ENCODE results near the gene KISS1R. TPM values are rescaled to one million over a fixed set of nuclear protein-coding genes. Genes with fewer than 3 reads are reported as not detected.

KISS1R gene
- 1 to 10 TPM in 1 of 2 experiments, under 1 TPM in 1; 0.55 to 1.1 TPM for total RNA-seq

GRCh38 chr19:917323-918151 is at the start of gene KISS1R:
Gene KISS1R, plus strand, starts transcription at chr19:917333. Its CDS starts 170 bp downstream, at chr19:917503.
- H3K4me3 Mint-ChIP-seq: no peak within 1 kb of the TSS
- H3K36me3 Mint-ChIP-seq (ENCODE audit: low read depth): no peaks in the 10 kb centered on the region
- ChIA-PET POLR2A (interaction anchor here (1.0 kb wide), 1 partner anchor 11 kb away, joined by 3 read pairs; no protein-coding TSS in a partner anchor), CTCF (interaction anchor here (3.7 kb wide), 1 partner anchor 54 kb away, joined by 47 read pairs; no protein-coding TSS in a partner anchor)
- H3K4me1 Mint-ChIP-seq (ENCODE audit: low read depth): peaks cover 20% of the 10 kb centered on the region
- no peaks in the 10 kb centered on the region for H3K9me3 Mint-ChIP-seq (ENCODE audit: insufficient read depth)
- DNase-seq (peak; percentile 59), ATAC-seq (peak; percentile 9)
- H3K27ac Mint-ChIP-seq: no peak within 1 kb of the TSS
- H3K27me3 Mint-ChIP-seq (ENCODE audit: low read depth): peaks cover 6% of the 10 kb centered on the region

GRCh38 chr19:867855-868457 is 49.2 kb upstream of the KISS1R start:
- Mint-ChIP-seq H3K9me3 (ENCODE audit: insufficient read depth) (no peaks in the 10 kb centered on the region), H3K27ac (no peak overlapping the region), H3K4me1 (ENCODE audit: low read depth) (peaks cover 23% of the 10 kb centered on the region), H3K36me3 (ENCODE audit: low read depth) (peaks cover 19% of the 10 kb centered on the region), H3K4me3 (no peak overlapping the region), H3K27me3 (ENCODE audit: low read depth) (no peaks in the 10 kb centered on the region)
- ATAC-seq (no peak), DNase-seq (no peak)
- ChIA-PET POLR2A (interaction anchor here (0.6 kb wide), 1 partner anchor 61 kb away, joined by 3 read pairs; no protein-coding TSS in a partner anchor), CTCF (no interaction called here)

- no peaks in the 10 kb centered on the region for H3K9me3 Mint-ChIP-seq (ENCODE audit: insufficient read depth)
- no peaks in the 10 kb centered on the region for H3K27me3 Mint-ChIP-seq (ENCODE audit: low read depth)
- DNase-seq (no peak), ATAC-seq (no peak)
- ChIA-PET CTCF (no interaction called here), POLR2A (no interaction called here)
- H3K4me1 Mint-ChIP-seq (ENCODE audit: low read depth): peaks cover 16% of the 10 kb centered on the region
- peaks cover 19% of the 10 kb centered on the region for H3K36me3 Mint-ChIP-seq (ENCODE audit: low read depth)
- H3K4me3 Mint-ChIP-seq: no peak overlapping the region
- no peak overlapping the region for H3K27ac Mint-ChIP-seq
Observed at GRCh38 chr19:868458-869244, 48.5 kb upstream of the KISS1R start.

- Mint-ChIP-seq H3K9me3 (ENCODE audit: insufficient read depth) (no peaks in the 10 kb centered on the region), H3K4me3 (no peak overlapping the region), H3K27me3 (ENCODE audit: low read depth) (no peaks in the 10 kb centered on the region), H3K36me3 (ENCODE audit: low read depth) (peaks cover 19% of the 10 kb centered on the region), H3K27ac (no peak overlapping the region), H3K4me1 (ENCODE audit: low read depth) (peaks cover 11% of the 10 kb centered on the region)
- CTCF ChIA-PET: no interaction called here
- POLR2A ChIA-PET: no interaction called here
- DNase-seq: no peak
- no peak for ATAC-seq
Observed at GRCh38 chr19:869245-870177, 47.6 kb upstream of the KISS1R start.

GRCh38 chr19:870314-870713 is 46.8 kb upstream of the KISS1R start:
- POLR2A ChIA-PET: no interaction called here
- DNase-seq (no peak), ATAC-seq (no peak)
- CTCF ChIA-PET: no interaction called here
- peaks cover 11% of the 10 kb centered on the region for H3K4me1 Mint-ChIP-seq (ENCODE audit: low read depth)
- no peaks in the 10 kb centered on the region for H3K27me3 Mint-ChIP-seq (ENCODE audit: low read depth)
- H3K4me3 Mint-ChIP-seq: no peak overlapping the region
- peak overlapping the region; percentile 55 for H3K27ac Mint-ChIP-seq
- no peaks in the 10 kb centered on the region for H3K9me3 Mint-ChIP-seq (ENCODE audit: insufficient read depth)
- peaks cover 19% of the 10 kb centered on the region for H3K36me3 Mint-ChIP-seq (ENCODE audit: low read depth)

GRCh38 chr19:870963-871401 is 46.2 kb upstream of the KISS1R start:
- ATAC-seq: no peak
- Mint-ChIP-seq H3K9me3 (ENCODE audit: insufficient read depth) (no peaks in the 10 kb centered on the region), H3K4me1 (ENCODE audit: low read depth) (peaks cover 11% of the 10 kb centered on the region), H3K27me3 (ENCODE audit: low read depth) (no peaks in the 10 kb centered on the region), H3K27ac (no peak overlapping the region), H3K4me3 (no peak overlapping the region), H3K36me3 (ENCODE audit: low read depth) (peaks cover 19% of the 10 kb centered on the region)
- CTCF ChIA-PET: no interaction called here
- DNase-seq: no peak
- POLR2A ChIA-PET: no interaction called here

- CTCF ChIA-PET: interaction anchor here (1.3 kb wide), 1 partner anchor 8 kb away, joined by 9 read pairs; no protein-coding TSS in a partner anchor
- no peaks in the 10 kb centered on the region for H3K9me3 Mint-ChIP-seq (ENCODE audit: insufficient read depth)
- H3K36me3 Mint-ChIP-seq (ENCODE audit: low read depth): peaks cover 22% of the 10 kb centered on the region
Observed at GRCh38 chr19:871446-872265, 45.5 kb upstream of the KISS1R start.

GRCh38 chr19:872266-872951 is 44.7 kb upstream of the KISS1R start:
- Mint-ChIP-seq H3K27me3 (ENCODE audit: low read depth) (no peaks in the 10 kb centered on the region), H3K4me3 (peak overlapping the region; percentile 73), H3K9me3 (ENCODE audit: insufficient read depth) (no peaks in the 10 kb centered on the region), H3K4me1 (ENCODE audit: low read depth) (peaks cover 11% of the 10 kb centered on the region), H3K27ac (peak overlapping the region; percentile 89), H3K36me3 (ENCODE audit: low read depth) (peaks cover 24% of the 10 kb centered on the region)
- ChIA-PET POLR2A (interaction anchor here (0.9 kb wide), 1 partner anchor 112 kb away, joined by 4 read pairs; the partner anchor contains the start of gene WDR18), CTCF (interaction anchor here (1.3 kb wide), 1 partner anchor 9 kb away, joined by 9 read pairs; no protein-coding TSS in a partner anchor)
- ATAC-seq (peak; percentile 85), DNase-seq (peak; percentile 94)

More at GRCh38 chr19:871446-872265, 45.5 kb upstream of the KISS1R start:
- POLR2A ChIA-PET: no interaction called here
- DNase-seq: no peak
- no peaks in the 10 kb centered on the region for H3K27me3 Mint-ChIP-seq (ENCODE audit: low read depth)
- H3K27ac Mint-ChIP-seq: peak overlapping the region; percentile 89
- H3K4me1 Mint-ChIP-seq (ENCODE audit: low read depth): peaks cover 11% of the 10 kb centered on the region
- H3K4me3 Mint-ChIP-seq: peak overlapping the region; percentile 73
- peak; percentile 2 for ATAC-seq

- ChIA-PET CTCF (interaction anchor here (0.6 to 2.5 kb wide), 3 partner anchors 9 to 16 kb away, joined by 3 to 9 read pairs (median 8); no protein-coding TSS in a partner anchor), POLR2A (interaction anchor here (0.9 kb wide), 1 partner anchor 111 kb away, joined by 4 read pairs; the partner anchor contains the start of gene WDR18)
- peaks cover 11% of the 10 kb centered on the region for H3K4me1 Mint-ChIP-seq (ENCODE audit: low read depth)
- peak overlapping the region; percentile 78 for H3K27ac Mint-ChIP-seq
- H3K4me3 Mint-ChIP-seq: no peak overlapping the region
- H3K9me3 Mint-ChIP-seq (ENCODE audit: insufficient read depth): no peaks in the 10 kb centered on the region
- peaks cover 21% of the 10 kb centered on the region for H3K36me3 Mint-ChIP-seq (ENCODE audit: low read depth)
- DNase-seq (peak; percentile 89), ATAC-seq (peak; percentile 75)
- H3K27me3 Mint-ChIP-seq (ENCODE audit: low read depth): no peaks in the 10 kb centered on the region
Observed at GRCh38 chr19:873084-873483, 44.0 kb upstream of the KISS1R start.

GRCh38 chr19:873561-874041 is 43.5 kb upstream of the KISS1R start:
- Mint-ChIP-seq H3K4me3 (no peak overlapping the region), H3K36me3 (ENCODE audit: low read depth) (peaks cover 21% of the 10 kb centered on the region), H3K27ac (no peak overlapping the region), H3K9me3 (ENCODE audit: insufficient read depth) (no peaks in the 10 kb centered on the region), H3K27me3 (ENCODE audit: low read depth) (no peaks in the 10 kb centered on the region), H3K4me1 (ENCODE audit: low read depth) (peaks cover 11% of the 10 kb centered on the region)
- CTCF ChIA-PET: interaction anchor here (0.6 to 2.5 kb wide), 2 partner anchors 9 to 15 kb away, joined by 3 to 8 read pairs; no protein-coding TSS in a partner anchor
- POLR2A ChIA-PET: no interaction called here
- no peak for ATAC-seq
- no peak for DNase-seq

Data from activated CD8-positive, alpha-beta T cell treated with anti-CD3 and anti-CD28 coated beads, Interleukin-2, amount 10 ng/mL, durations not matched to agents 7 days and 5 days (primary cell).